Stomach (tissue), 9 donors: ENCODE measurements around the gene PPEF2. TPM values are rescaled to one million over a fixed set of nuclear protein-coding genes. Genes with fewer than 3 reads are reported as not detected.

Source experiments
- DNase-seq, 2 donors: peaks; one replicate each; pipeline versions ENCODE4 v3.0.0 to v3.0.0-alpha.2; 2013 to 2019
- H3K27ac ChIP-seq, 5 donors: fragments of 200-600 bp in 4 of 5; sonication (generic) in 4 of 5; one replicate each; pipeline ENCODE4 v1.5.1; 2013 to 2019; ENCODE audit warnings: mild to moderate bottlenecking in 1 of 5, moderate library complexity in 1 of 5
- H3K27me3 ChIP-seq, 3 donors: fragments of 200-600 bp; sonication (generic); one replicate each; pipeline ENCODE4 v1.5.1; 2017 to 2019; ENCODE audit warnings: mixed run types in 1 of 3
- H3K36me3 ChIP-seq, 4 donors: fragments of 200-600 bp; sonication (generic); 1 replicate in 3 of 4; 2 replicates in 1 of 4; pipeline ENCODE4 v1.5.1; 2016 to 2019
- H3K4me1 ChIP-seq, 4 donors: fragments of 200-600 bp; sonication (generic); one replicate each; pipeline ENCODE4 v1.5.1; 2016 to 2019
- H3K4me3 ChIP-seq, 4 donors: fragments of 200-600 bp; sonication (generic) in 3 of 4; one replicate each; pipeline ENCODE4 v1.5.1; 2016 to 2019; ENCODE audit warnings: mild to moderate bottlenecking in 1 of 4
- H3K9me3 ChIP-seq, 4 donors: fragments of 200-600 bp; sonication (generic); one replicate each; pipeline ENCODE4 v1.5.1; 2016 to 2019
- EP300 ChIP-seq: sonication (generic); formaldehyde crosslinking; IDR thresholded peaks from one replicate; pipeline ENCODE4 v1.6.1; 2017; ENCODE audit warnings: antibody characterized with exemption
- POLR2A ChIP-seq, 4 donors: fragments of 450-650 bp; IDR thresholded peaks; one replicate each; pipeline ENCODE4 v1.6.1; 2016; ENCODE audit warnings: antibody characterized with exemption in 4 of 4, control low read depth in 2 of 4, mild to moderate bottlenecking in 1 of 4, moderate library complexity in 1 of 4
- POLR2AphosphoS5 ChIP-seq, 3 donors: sonication (generic); formaldehyde crosslinking; IDR thresholded peaks; one replicate each; pipeline ENCODE4 v1.6.1; 2016; ENCODE audit warnings: antibody characterized with exemption in 3 of 3
- WGBS, 5 donors: extraction: QIAGEN DNeasy Blood & Tissue Kit in 3 of 5; methylation state at CpG; one replicate each; pipeline versions ENCODE4 v1.1.5 to v1.1.7; 2013 to 2018; 5-methylcytosine and 5-hydroxymethylcytosine counted together
- intact Hi-C: fragments of 100-400 bp; cut with DNase I; formaldehyde crosslinking; loops from one replicate; pipeline ENCODE4 v1.15.1; 2023; ENCODE audit warnings: low total_unique reads
- polyA plus RNA-seq, 3 donors: library from polyadenylated mRNA; stranded (reverse); fragments of 200-250 nt; gene quantifications; one replicate each; pipeline ENCODE4 v1.2.3, GENCODE V29; 2013
- total RNA-seq, 5 donors: library from RNA; depleted of rRNA; stranded (reverse); fragments of >200 nt; gene quantifications; one replicate each; pipeline versions ENCODE4 v1.1.0 to v1.2.3, GENCODE V29; 2014 to 2016
- TF ChIP-seq, protein P1 (sequence below), 7 experiments: fragments of 450-650 bp in 4 of 7; fragments of 200-600 bp in 3 of 7; sonication (generic) in 3 of 7; IDR thresholded peaks; one replicate each; pipeline ENCODE4 v1.5.1; 2016 to 2019; ENCODE audit warnings: antibody characterized with exemption in 7 of 7, control low read depth in 2 of 7, mild to moderate bottlenecking in 1 of 7
- donor health status: healthy with polysubstance abuse.
- donor health status: Bipolar disorder and iron deficiency.
- donor health status: healthy.

Gene PPEF2
- total and polyA plus RNA-seq, 8 donors: not detected

DNA sequence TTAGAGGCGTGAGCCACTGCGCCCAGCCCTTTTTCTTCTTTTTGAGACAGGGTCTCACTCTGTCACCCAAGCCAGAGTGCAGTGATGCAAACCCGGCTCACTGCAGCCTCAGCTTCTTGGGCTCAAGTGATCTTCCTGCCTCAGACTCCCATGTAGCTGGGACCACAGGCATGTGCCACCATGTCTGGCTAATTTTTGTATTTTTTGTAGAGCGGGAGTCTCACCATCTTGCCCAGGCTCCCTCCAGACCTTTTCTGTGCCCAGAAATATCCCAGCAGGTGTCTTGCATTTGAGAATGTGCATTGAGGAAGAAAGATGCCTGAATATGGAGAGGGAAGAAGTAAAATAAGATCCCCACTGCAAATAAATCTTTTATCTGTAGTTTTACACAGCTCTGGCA, 58.7 kb downstream of the PPEF2 start:
- Histone ChIP-seq H3K27ac (peak overlapping the region in 3 of 5 donors; percentile 26 to 32 (median 29)), H3K36me3 (no peaks in the 10 kb centered on the region), H3K4me1 (peaks cover 0 to 23% (median 14%) of the 10 kb centered on the region in 4 donors), H3K9me3 (no peaks in the 10 kb centered on the region), H3K4me3 (no peak overlapping the region), H3K27me3 (no peaks in the 10 kb centered on the region)
- no peak for DNase-seq
- TF ChIP-seq EP300 (no peak), POLR2A (IDR thresholded peaks at IDR 0.05) (no peak), POLR2AphosphoS5 (IDR thresholded peaks at IDR 0.05) (no peak)
- TF ChIP-seq, protein P1, sequence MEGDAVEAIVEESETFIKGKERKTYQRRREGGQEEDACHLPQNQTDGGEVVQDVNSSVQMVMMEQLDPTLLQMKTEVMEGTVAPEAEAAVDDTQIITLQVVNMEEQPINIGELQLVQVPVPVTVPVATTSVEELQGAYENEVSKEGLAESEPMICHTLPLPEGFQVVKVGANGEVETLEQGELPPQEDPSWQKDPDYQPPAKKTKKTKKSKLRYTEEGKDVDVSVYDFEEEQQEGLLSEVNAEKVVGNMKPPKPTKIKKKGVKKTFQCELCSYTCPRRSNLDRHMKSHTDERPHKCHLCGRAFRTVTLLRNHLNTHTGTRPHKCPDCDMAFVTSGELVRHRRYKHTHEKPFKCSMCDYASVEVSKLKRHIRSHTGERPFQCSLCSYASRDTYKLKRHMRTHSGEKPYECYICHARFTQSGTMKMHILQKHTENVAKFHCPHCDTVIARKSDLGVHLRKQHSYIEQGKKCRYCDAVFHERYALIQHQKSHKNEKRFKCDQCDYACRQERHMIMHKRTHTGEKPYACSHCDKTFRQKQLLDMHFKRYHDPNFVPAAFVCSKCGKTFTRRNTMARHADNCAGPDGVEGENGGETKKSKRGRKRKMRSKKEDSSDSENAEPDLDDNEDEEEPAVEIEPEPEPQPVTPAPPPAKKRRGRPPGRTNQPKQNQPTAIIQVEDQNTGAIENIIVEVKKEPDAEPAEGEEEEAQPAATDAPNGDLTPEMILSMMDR (IDR thresholded peaks at IDR 0.05): no peak
- intact Hi-C loops: no loop called here
- 92 to 98% (median 96%) methylated on average over 4 of the region's 4 CpGs for WGBS, 5 donors

DNA sequence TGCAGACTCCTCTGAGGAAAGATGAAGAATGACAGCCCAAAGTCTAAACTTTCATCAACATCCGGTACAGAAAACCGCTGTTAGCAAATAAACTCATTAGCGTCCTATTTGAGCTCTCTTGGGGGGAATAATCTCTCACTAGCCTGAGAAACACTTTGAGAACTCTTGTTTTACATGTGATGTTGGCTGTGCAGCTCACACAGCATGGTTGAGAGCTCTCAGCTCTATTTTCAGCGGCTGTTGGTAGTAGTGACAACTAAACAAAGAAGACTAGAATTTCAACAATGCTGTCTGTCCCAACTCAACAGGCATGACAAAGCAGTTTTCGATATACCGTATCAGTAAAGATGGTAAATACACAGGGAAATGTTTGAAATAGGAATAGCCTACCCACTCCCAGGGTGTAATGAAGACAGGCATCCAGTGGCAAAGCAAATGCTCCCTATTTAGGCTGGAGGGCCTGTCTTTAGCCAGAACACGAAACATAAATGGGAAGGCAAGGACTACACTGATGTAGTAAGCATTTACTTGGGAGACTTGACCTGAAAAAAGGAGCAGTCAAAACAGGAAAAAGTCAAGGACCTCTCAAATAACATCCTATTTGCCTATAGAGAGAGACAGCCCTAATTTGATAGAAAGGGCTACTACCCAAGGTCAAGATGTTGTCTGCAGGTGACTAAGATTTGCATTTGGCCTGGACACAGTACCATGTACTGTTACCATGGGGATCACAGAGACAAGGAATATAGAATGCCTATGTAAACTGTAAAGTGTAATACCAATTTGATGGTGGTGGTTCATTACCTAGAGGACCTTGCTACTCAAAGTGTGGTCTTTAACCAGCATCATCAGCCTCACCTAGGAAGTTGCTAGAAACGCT, 60.4 kb downstream of the PPEF2 start:
- DNase-seq: no peak
- H3K4me3 ChIP-seq: no peak overlapping the region
- intact Hi-C loops: no loop called here
- H3K36me3 ChIP-seq: no peaks in the 10 kb centered on the region
- WGBS, 5 donors: 43 to 58% (median 55%) methylated on average over 8 of the region's 8 CpGs
- H3K27ac ChIP-seq: no peak overlapping the region
- no peaks in the 10 kb centered on the region for H3K9me3 ChIP-seq
- no peak for TF ChIP-seq POLR2AphosphoS5 (IDR thresholded peaks at IDR 0.05)
- no peak for TF ChIP-seq EP300
- TF ChIP-seq, protein P1 (IDR thresholded peaks at IDR 0.05): no peak
- TF ChIP-seq POLR2A (IDR thresholded peaks at IDR 0.05): no peak
- H3K27me3 ChIP-seq: no peaks in the 10 kb centered on the region
- peaks cover 0 to 16% (median 10%) of the 10 kb centered on the region in 4 donors for H3K4me1 ChIP-seq

DNA sequence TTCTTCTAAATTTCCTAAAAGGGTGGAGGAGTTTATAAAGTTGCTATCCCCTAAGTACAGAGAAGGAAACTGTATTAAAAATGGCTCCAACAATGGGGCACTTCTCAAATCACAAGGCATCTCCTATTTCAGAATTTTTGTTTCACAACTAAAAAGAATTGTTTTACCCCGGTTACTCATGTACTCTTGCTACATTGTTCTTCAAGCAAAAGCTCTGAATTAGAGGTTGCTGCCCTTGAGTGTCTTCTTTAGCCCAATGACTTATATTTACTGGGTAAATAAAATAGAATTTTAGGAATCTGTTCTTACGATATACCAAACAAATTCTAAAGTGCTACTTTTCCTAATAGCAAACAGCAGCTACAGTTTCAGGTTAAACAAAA, 67.5 kb downstream of the PPEF2 start:
- DNase-seq: no peak

DNA sequence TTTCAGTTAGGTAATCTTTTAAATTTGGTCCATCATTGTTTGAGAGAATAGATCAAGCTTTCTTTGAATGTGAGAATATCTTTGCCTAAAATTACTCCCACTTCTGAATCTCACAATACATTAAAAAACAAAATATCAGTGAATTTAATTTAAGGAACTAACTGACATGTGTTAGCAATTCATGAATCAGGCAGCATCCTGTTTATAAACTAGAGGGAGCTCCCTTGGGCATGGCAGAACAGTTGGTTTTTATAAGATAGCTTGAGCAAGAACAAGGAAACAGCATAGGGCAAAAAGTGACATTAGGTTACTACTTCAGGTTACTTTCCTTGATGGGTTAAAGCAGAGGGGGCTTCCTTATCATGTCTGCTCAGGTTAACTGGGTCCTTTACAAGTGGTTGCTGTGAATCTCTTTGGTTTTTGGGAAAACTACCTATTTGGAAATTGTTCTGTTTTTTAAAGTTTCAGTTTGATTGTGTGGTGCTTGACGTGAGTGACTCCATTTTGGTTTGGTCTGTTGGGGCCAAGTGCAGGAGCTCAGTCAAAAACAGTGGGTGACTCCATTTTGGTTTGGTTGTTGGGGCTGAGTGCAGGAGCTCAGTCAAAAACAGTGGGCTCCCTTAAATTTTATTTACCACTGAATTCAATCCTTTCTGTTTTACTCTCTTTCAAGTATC, 68.0 kb downstream of the PPEF2 start:
- WGBS, 5 donors: 80 to 93% (median 91%) methylated on average over 1 of the region's 1 CpG
- Histone ChIP-seq H3K27me3 (no peaks in the 10 kb centered on the region), H3K4me1 (no peaks in the 10 kb centered on the region), H3K27ac (no peak overlapping the region), H3K36me3 (no peaks in the 10 kb centered on the region), H3K4me3 (no peak overlapping the region), H3K9me3 (no peaks in the 10 kb centered on the region)
- no peak for TF ChIP-seq POLR2A (IDR thresholded peaks at IDR 0.05)
- no peak for TF ChIP-seq EP300
- TF ChIP-seq, protein P1 (IDR thresholded peaks at IDR 0.05): no peak
- TF ChIP-seq POLR2AphosphoS5 (IDR thresholded peaks at IDR 0.05): no peak
- no peak for DNase-seq
- intact Hi-C loops: no loop called here

More for the DNA sequence above, 67.5 kb downstream of the PPEF2 start:
- Histone ChIP-seq H3K27me3 (no peaks in the 10 kb centered on the region), H3K4me1 (no peaks in the 10 kb centered on the region), H3K9me3 (no peaks in the 10 kb centered on the region), H3K27ac (no peak overlapping the region), H3K36me3 (no peaks in the 10 kb centered on the region), H3K4me3 (no peak overlapping the region)
- no peak for TF ChIP-seq EP300
- TF ChIP-seq, protein P1 (IDR thresholded peaks at IDR 0.05): no peak
- intact Hi-C loops: no loop called here
- WGBS, 5 donors: 74 to 82% (median 75%) methylated on average over 2 of the region's 2 CpGs
